Heart left ventricle (tissue), 13 donors: Measurements from ENCODE around the gene ADAM22.

Experiments
- POLR2A ChIP-seq, 2 donors: fragments of 450-650 bp; IDR thresholded peaks; one replicate each; pipeline ENCODE4 v1.6.1; 2017; ENCODE audit warnings: antibody characterized with exemption in 2 of 2, mild to moderate bottlenecking in 2 of 2, moderate library complexity in 2 of 2
- TF ChIP-seq, protein P1 (sequence below), 12 donors: fragments of 200-600 bp; sonication (generic) in 4 of 12; IDR thresholded peaks; one replicate each; pipeline versions ENCODE4 v1.5.0 to v1.8.0; 2018 to 2022; ENCODE audit warnings: antibody characterized with exemption in 12 of 12, mild to moderate bottlenecking in 5 of 12
- donor health status: ischemic (EF 13 %, LVEDD 7.1; RV severe dilation, severe dysfunction).
- donor health status: DM: no; HTN: yes; CAD: no.
- donor health status: DM: no; HTN: no; CAD: no.
- donor health status: ischemic (EF 25% LVEDD 6.9; RV normal size, moderate dysfunction).
- donor health status: ischemic (EF 25% LVEDD 5.7; RV mildly dilated, moderate dysfunction).
- donor health status: ischemic (EF 35%, LVEDD 5.7; RV mildly dilated, moderate dysfunction).
- donor health status: nonischemic (EF 11% LVEDD 7.7; RV severe dilation, severe dysfunction).
- donor health status: DM: yes; HTN: yes; CAD: no.
- donor health status: PGD.
- donor health status: ischemic (EF 29% LVEDD 5.4; RV normal size, mild dysfunction).
- donor health status: nonischemic (EF 23%, LVEDD 6.1; RV moderate dilation, normal function).

DNA sequence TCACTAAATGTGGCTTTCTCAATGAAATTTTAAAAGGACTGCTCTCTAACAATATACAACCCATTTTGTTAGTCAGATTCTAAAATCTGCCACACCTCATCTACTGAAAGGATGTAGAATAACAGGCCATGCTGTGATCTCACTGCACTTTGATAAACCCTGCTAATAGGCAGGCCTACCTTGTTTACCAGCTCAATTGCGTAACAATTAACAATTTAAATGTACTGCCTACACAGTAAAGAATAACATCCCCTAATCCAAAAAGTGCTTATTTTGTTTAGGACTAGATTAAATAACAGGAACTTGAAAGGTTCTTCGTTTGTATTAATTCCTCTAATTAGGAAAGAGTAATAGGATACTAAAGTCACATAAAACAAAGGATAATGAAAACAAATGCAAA lies 281.2 kb downstream of the ADAM22 start:
- TF ChIP-seq, protein P1, sequence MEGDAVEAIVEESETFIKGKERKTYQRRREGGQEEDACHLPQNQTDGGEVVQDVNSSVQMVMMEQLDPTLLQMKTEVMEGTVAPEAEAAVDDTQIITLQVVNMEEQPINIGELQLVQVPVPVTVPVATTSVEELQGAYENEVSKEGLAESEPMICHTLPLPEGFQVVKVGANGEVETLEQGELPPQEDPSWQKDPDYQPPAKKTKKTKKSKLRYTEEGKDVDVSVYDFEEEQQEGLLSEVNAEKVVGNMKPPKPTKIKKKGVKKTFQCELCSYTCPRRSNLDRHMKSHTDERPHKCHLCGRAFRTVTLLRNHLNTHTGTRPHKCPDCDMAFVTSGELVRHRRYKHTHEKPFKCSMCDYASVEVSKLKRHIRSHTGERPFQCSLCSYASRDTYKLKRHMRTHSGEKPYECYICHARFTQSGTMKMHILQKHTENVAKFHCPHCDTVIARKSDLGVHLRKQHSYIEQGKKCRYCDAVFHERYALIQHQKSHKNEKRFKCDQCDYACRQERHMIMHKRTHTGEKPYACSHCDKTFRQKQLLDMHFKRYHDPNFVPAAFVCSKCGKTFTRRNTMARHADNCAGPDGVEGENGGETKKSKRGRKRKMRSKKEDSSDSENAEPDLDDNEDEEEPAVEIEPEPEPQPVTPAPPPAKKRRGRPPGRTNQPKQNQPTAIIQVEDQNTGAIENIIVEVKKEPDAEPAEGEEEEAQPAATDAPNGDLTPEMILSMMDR (IDR thresholded peaks at IDR 0.05) = no peak
- no peak for TF ChIP-seq POLR2A (IDR thresholded peaks at IDR 0.05)
